K562 (cell line): ENCODE measurements around the gene SESN2. TPM values are rescaled to one million over a fixed set of nuclear protein-coding genes. Genes with fewer than 3 reads are reported as not detected.

ENCODE experiments used
- CXXC5 ChIP-seq: fragments of 250-450 bp; sonication (Bioruptor Pico); IDR thresholded peaks from 2 replicates; pipeline ENCODE4 v1.8.0; 2022; ENCODE audit warnings: inconsistent platforms, mild to moderate bottlenecking, moderate library complexity
- GTF2F1 ChIP-seq: IDR thresholded peaks from 2 replicates; pipeline ENCODE4 v1.6.1; 2011; ENCODE audit warnings: low read depth, low read length, improper control_type of control experiment
- HMG20A ChIP-seq: fragments of 450-650 bp; formaldehyde crosslinking; conservative IDR thresholded peaks from 2 replicates; pipeline ENCODE4 v1.4.0; 2020; ENCODE audit warnings: mild to moderate bottlenecking, mixed read lengths
- ILF3 ChIP-seq: fragments of 450-650 bp; IDR thresholded peaks from 2 replicates; pipeline ENCODE4 v1.6.1; 2018; ENCODE audit warnings: antibody characterized with exemption, mild to moderate bottlenecking, moderate library complexity, borderline replicate concordance
- MEF2D ChIP-seq: conservative IDR thresholded peaks from 2 replicates; pipeline ENCODE4 v1.6.1; 2016; ENCODE audit warnings: low read depth, missing genetic modification characterization, missing compliant biosample characterization
- RBM25 ChIP-seq: fragments of 200-400 bp; formaldehyde crosslinking; IDR thresholded peaks from 2 replicates; pipeline ENCODE4 v1.6.1; 2018; ENCODE audit warnings: low read length, low read depth, moderate library complexity; ENCODE audit not compliant: severe bottlenecking
- SIN3B ChIP-seq: fragments of 450-650 bp; IDR thresholded peaks from 2 replicates; pipeline ENCODE4 v1.6.1; 2017; ENCODE audit warnings: low read depth, mild to moderate bottlenecking, moderate library complexity
- SMAD4 ChIP-seq: fragments of 250-450 bp; sonication (Bioruptor Pico); conservative IDR thresholded peaks from 2 replicates; pipeline ENCODE4 v1.8.0; 2021; ENCODE audit warnings: inconsistent platforms, mild to moderate bottlenecking, moderate library complexity
- SRF ChIP-seq, 2 experiments: fragments of 250-450, 450-650 bp in 1 of 2; sonication (Bioruptor Pico) in 1 of 2; sonication (generic) in 1 of 2; formaldehyde crosslinking; IDR thresholded peaks; 2 replicates each; pipeline versions ENCODE4 v1.5.0 to v1.5.1; 2020 to 2022; ENCODE audit warnings: mild to moderate bottlenecking in 1 of 2, missing genetic modification reagents in 1 of 2
- ZFP1 ChIP-seq: fragments of 450-650 bp; formaldehyde crosslinking; IDR thresholded peaks from 2 replicates; pipeline ENCODE4 v1.4.0; 2020; ENCODE audit warnings: mild to moderate bottlenecking, mixed read lengths
- ZNF133 ChIP-seq: fragments of 250-450 bp; sonication (Bioruptor Pico); IDR thresholded peaks from 2 replicates; pipeline ENCODE4 v1.4.0; 2020; ENCODE audit warnings: mild to moderate bottlenecking
- ZNF165 ChIP-seq: fragments of 250-450 bp; sonication (Bioruptor Pico); IDR thresholded peaks from 2 replicates; pipeline ENCODE4 v1.4.0; 2020; ENCODE audit warnings: borderline replicate concordance
- ZNF354B ChIP-seq: fragments of 250-450 bp; sonication (Bioruptor Pico); IDR thresholded peaks from 2 replicates; pipeline ENCODE4 v1.4.0; 2020
- ZNF668 ChIP-seq: fragments of 250-450 bp; sonication (Bioruptor Pico); IDR thresholded peaks from 2 replicates; pipeline ENCODE4 v1.8.0; 2022; ENCODE audit warnings: mild to moderate bottlenecking, inconsistent platforms
- ZNF785 ChIP-seq: fragments of 250-450 bp; sonication (Bioruptor Pico); IDR thresholded peaks from 2 replicates; pipeline ENCODE4 v1.4.0; 2020; ENCODE audit warnings: mild to moderate bottlenecking
- ZNF79 ChIP-seq: fragments of 250-450 bp; sonication (Bioruptor Pico); IDR thresholded peaks from 2 replicates; pipeline ENCODE4 v1.4.0; 2020; ENCODE audit warnings: low read depth, mild to moderate bottlenecking, moderate library complexity
- polyA plus RNA-seq, 8 experiments: library from polyadenylated mRNA; depleted of rRNA in 4 of 8; stranded (reverse) in 5 of 8; unstranded in 3 of 8; fragments of >200 nt; fragmentation: Nextera tagmentation in 2 of 8; fragmentation: Illumina TruSeq in 1 of 8; extraction: Ambion mirVana in 2 of 8; extraction: Trizol in 1 of 8; gene quantifications; 2 replicates each; pipeline versions ENCODE4 v1.2.1 to v1.2.3, GENCODE V29; 2011 to 2014; ENCODE audit warnings: inconsistent platforms in 1 of 8, missing spikeins in 1 of 8
- total RNA-seq, 7 experiments: library from RNA; depleted of rRNA in 6 of 7; stranded (reverse); fragments of >200 nt in 6 of 7; fragmentation: Illumina TruSeq in 2 of 7; extraction: Trizol in 2 of 7; gene quantifications; 2 replicates each; pipeline versions ENCODE4 v1.2.1 to v1.2.3, GENCODE V29; 2011 to 2021; ENCODE audit warnings: low replicate concordance in 1 of 7
- TF ChIP-seq, protein P1 (sequence below): sonication (generic); formaldehyde crosslinking; IDR thresholded peaks from 2 replicates; pipeline ENCODE4 v1.8.0; 2022; ENCODE audit warnings: missing genetic modification reagents, mild to moderate bottlenecking, borderline replicate concordance
- TF ChIP-seq, protein P2 (sequence below): fragments of 450-650 bp; IDR thresholded peaks from 2 replicates; pipeline ENCODE4 v1.6.1; 2018; ENCODE audit warnings: mild to moderate bottlenecking, low read depth; ENCODE audit not compliant: partially characterized antibody
- TF ChIP-seq, protein P3 (sequence below): fragments of 450-650 bp; formaldehyde crosslinking; IDR thresholded peaks from 2 replicates; pipeline ENCODE4 v1.4.0; 2020; ENCODE audit warnings: mild to moderate bottlenecking, moderate library complexity
- TF ChIP-seq, protein P4 (sequence below): fragments of 150-350 bp; conservative IDR thresholded peaks from 2 replicates; pipeline ENCODE4 v1.6.1; 2014; ENCODE audit warnings: low read length
- TF ChIP-seq, protein P5 (sequence below): fragments of 250-450 bp; sonication (Bioruptor Pico); IDR thresholded peaks from 2 replicates; pipeline ENCODE4 v1.5.0; 2021

The SESN2 gene
- total and polyA plus RNA-seq, 9 of the 15 experiments (the other 6 are each of a cell fraction or from before 2014, with no cell fraction given): 3.7 to 71.3 (median 16.8) TPM

DNA sequence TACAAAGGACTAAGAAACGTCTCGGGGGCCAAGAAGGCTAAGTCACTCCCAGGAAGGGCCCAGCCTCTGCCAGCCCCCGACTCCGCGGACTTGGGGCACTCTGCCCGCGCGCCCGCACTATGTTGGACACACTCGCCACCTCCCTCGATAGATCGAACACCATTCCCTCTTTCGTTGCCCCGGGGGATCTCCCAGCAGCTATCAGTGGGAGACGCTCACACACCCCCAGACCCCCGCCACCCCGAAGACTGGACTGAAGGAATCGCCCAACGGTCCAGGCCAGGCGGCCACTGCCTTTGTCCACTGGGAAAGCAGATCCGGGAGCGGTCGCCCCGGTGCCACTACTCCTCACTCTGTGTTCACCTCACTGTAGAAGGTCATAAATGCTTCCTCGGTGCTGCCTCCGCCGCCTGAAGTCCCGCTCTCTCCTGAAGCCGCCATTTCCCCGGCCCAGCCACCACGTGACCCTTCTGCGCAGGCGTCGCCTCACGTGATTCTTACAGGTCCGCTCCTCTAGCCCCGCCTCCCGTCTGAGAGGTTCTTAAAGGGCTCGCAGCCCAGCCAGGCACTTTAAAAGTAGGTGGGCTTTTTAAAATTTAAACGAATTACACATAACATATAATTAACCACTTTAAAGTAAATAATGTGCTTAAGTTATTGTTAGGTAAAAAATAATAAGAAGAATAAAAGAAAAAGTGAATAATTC, 26.6 kb upstream of the SESN2 start, which contains the start of gene DNAJC8 (continued):
- TF ChIP-seq CXXC5 (CRISPR knock-in tag) (peak; percentile 99), ZNF133 (CRISPR knock-in tag) (no peak), GTF2F1 (no peak; the same call in 1 of the 2 replicates), HMG20A (CRISPR knock-in tag) (no peak), ZNF785 (CRISPR knock-in tag) (no peak), RBM25 (no peak), MEF2D (tag) (no peak), ZNF165 (CRISPR knock-in tag) (no peak), ILF3 (no peak), ZNF354B (CRISPR knock-in tag) (no peak), ZNF668 (CRISPR knock-in tag) (no peak), SRF (CRISPR knock-in tag; IDR thresholded peaks at IDR 0.05) (no peak), ZNF79 (CRISPR knock-in tag) (no peak), ZFP1 (CRISPR knock-in tag) (no peak), SIN3B (peak; percentile 99), SMAD4 (no peak; the same call in 1 of the 2 replicates)
- TF ChIP-seq, protein P1, sequence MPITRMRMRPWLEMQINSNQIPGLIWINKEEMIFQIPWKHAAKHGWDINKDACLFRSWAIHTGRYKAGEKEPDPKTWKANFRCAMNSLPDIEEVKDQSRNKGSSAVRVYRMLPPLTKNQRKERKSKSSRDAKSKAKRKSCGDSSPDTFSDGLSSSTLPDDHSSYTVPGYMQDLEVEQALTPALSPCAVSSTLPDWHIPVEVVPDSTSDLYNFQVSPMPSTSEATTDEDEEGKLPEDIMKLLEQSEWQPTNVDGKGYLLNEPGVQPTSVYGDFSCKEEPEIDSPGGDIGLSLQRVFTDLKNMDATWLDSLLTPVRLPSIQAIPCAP (CRISPR knock-in tag): no peak
- TF ChIP-seq, protein P2, sequence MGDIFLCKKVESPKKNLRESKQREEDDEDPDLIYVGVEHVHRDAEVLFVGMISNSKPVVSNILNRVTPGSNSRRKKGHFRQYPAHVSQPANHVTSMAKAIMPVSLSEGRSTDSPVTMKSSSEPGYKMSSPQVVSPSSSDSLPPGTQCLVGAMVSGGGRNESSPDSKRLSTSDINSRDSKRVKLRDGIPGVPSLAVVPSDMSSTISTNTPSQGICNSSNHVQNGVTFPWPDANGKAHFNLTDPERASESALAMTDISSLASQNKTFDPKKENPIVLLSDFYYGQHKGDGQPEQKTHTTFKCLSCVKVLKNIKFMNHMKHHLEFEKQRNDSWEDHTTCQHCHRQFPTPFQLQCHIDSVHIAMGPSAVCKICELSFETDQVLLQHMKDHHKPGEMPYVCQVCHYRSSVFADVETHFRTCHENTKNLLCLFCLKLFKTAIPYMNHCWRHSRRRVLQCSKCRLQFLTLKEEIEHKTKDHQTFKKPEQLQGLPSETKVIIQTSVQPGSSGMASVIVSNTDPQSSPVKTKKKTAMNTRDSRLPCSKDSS: no peak
- TF ChIP-seq, protein P3, sequence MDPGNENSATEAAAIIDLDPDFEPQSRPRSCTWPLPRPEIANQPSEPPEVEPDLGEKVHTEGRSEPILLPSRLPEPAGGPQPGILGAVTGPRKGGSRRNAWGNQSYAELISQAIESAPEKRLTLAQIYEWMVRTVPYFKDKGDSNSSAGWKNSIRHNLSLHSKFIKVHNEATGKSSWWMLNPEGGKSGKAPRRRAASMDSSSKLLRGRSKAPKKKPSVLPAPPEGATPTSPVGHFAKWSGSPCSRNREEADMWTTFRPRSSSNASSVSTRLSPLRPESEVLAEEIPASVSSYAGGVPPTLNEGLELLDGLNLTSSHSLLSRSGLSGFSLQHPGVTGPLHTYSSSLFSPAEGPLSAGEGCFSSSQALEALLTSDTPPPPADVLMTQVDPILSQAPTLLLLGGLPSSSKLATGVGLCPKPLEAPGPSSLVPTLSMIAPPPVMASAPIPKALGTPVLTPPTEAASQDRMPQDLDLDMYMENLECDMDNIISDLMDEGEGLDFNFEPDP (CRISPR knock-in tag): no peak
- TF ChIP-seq, protein P4, sequence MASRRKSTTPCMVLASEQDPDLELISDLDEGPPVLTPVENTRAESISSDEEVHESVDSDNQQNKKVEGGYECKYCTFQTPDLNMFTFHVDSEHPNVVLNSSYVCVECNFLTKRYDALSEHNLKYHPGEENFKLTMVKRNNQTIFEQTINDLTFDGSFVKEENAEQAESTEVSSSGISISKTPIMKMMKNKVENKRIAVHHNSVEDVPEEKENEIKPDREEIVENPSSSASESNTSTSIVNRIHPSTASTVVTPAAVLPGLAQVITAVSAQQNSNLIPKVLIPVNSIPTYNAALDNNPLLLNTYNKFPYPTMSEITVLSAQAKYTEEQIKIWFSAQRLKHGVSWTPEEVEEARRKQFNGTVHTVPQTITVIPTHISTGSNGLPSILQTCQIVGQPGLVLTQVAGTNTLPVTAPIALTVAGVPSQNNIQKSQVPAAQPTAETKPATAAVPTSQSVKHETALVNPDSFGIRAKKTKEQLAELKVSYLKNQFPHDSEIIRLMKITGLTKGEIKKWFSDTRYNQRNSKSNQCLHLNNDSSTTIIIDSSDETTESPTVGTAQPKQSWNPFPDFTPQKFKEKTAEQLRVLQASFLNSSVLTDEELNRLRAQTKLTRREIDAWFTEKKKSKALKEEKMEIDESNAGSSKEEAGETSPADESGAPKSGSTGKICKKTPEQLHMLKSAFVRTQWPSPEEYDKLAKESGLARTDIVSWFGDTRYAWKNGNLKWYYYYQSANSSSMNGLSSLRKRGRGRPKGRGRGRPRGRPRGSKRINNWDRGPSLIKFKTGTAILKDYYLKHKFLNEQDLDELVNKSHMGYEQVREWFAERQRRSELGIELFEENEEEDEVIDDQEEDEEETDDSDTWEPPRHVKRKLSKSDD: no peak
- TF ChIP-seq, protein P5, sequence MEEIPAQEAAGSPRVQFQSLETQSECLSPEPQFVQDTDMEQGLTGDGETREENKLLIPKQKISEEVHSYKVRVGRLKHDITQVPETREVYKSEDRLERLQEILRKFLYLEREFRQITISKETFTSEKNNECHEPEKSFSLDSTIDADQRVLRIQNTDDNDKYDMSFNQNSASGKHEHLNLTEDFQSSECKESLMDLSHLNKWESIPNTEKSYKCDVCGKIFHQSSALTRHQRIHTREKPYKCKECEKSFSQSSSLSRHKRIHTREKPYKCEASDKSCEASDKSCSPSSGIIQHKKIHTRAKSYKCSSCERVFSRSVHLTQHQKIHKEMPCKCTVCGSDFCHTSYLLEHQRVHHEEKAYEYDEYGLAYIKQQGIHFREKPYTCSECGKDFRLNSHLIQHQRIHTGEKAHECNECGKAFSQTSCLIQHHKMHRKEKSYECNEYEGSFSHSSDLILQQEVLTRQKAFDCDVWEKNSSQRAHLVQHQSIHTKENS (CRISPR knock-in tag): no peak
